ENCODE data around the gene MICAL3.
A peak's percentile ranks its signal among the peaks of the same experiment; 100 is the strongest.
"Not testable (repeated sequence)": the region's sequence is repeated elsewhere in the genome, so short reads cannot be mapped to it uniquely, and the experiment has no call there.

Gene MICAL3

GRCh38 chr22:18029686-18030267 lies 5.4 kb upstream of the MICAL3 start:
- no peak for DNase-seq

GRCh38 chr22:18028817-18029527 lies 4.6 kb upstream of the MICAL3 start:
- DNase-seq = no peak

GRCh38 chr22:18025898-18026297 lies 1.5 kb upstream of the MICAL3 start:
- DNase-seq = not testable (repeated sequence)

GRCh38 chr22:18024956-18025720 lies 777 bp upstream of the MICAL3 start:
- DNase-seq = no peak

GRCh38 chr22:18023509-18024275 lies 669 bp downstream of the MICAL3 start:
- DNase-seq = peak; percentile 65

GRCh38 chr22:18022876-18023275 lies 1.5 kb downstream of the MICAL3 start:
- DNase-seq = no peak

- no peak for DNase-seq
Measured at GRCh38 chr22:18021431-18021830, 2.9 kb downstream of the MICAL3 start.

- peak; percentile 23 for DNase-seq
Measured at GRCh38 chr22:18020743-18021142, 3.6 kb downstream of the MICAL3 start.

GRCh38 chr22:18013947-18014346 lies 10.4 kb downstream of the MICAL3 start:
- no peak for DNase-seq

- DNase-seq = no peak
Measured at GRCh38 chr22:18013436-18013835, 10.9 kb downstream of the MICAL3 start.

GRCh38 chr22:18012531-18012930 lies 11.8 kb downstream of the MICAL3 start:
- DNase-seq = no peak

GRCh38 chr22:18010266-18010665 lies 14.1 kb downstream of the MICAL3 start:
- DNase-seq = no peak

GRCh38 chr22:18008136-18008535 lies 16.2 kb downstream of the MICAL3 start:
- no peak for DNase-seq

GRCh38 chr22:18005201-18005926 lies 19.0 kb downstream of the MICAL3 start:
- DNase-seq = no peak

GRCh38 chr22:18001894-18002315 lies 22.5 kb downstream of the MICAL3 start:
- not testable (repeated sequence) for DNase-seq

GRCh38 chr22:18001040-18001893 lies 23.1 kb downstream of the MICAL3 start:
- peak; percentile 99 for DNase-seq

GRCh38 chr22:18000441-18001039 lies 23.8 kb downstream of the MICAL3 start:
- peak; percentile 50 for DNase-seq

GRCh38 chr22:17999851-18000250 lies 24.5 kb downstream of the MICAL3 start:
- no peak for DNase-seq

- DNase-seq = no peak
Measured at GRCh38 chr22:17998913-17999312, 25.4 kb downstream of the MICAL3 start.

- no peak for DNase-seq
Measured at GRCh38 chr22:17997456-17997855, 26.9 kb downstream of the MICAL3 start.

GRCh38 chr22:17995256-17995655 lies 29.1 kb downstream of the MICAL3 start:
- DNase-seq = not testable (repeated sequence)

Measured in hematopoietic multipotent progenitor cell treated with erythropoietin and hydrocortisone succinate and interleukin-3 and kit ligand, for 4 days (in vitro differentiated cells).